Effector memory CD8-positive, alpha-beta T cell (primary cell): ENCODE data around the gene ZNF274.

Experiments used
- ATAC-seq: fragments of 150-1000 bp; cut with Tn5 transposase; replicated peaks from 2 replicates; pipeline ENCODE4 v1.10.0; 2021; ENCODE audit warnings: mild to moderate bottlenecking, moderate library complexity
- DNase-seq, 3 experiments: peaks; one replicate each; pipeline ENCODE4 v3.0.0; 2021
- H3K27ac Mint-ChIP-seq, 2 donors: one replicate each; pipeline ENCODE4 v1.8.0; 2022; ENCODE audit warnings: mild to moderate bottlenecking in 2 of 2, mixed read lengths in 2 of 2, moderate library complexity in 2 of 2
- H3K27me3 Mint-ChIP-seq, 2 donors: one replicate each; pipeline ENCODE4 v1.8.0; 2022; ENCODE audit warnings: mixed read lengths in 2 of 2
- H3K36me3 Mint-ChIP-seq: one replicate; pipeline ENCODE4 v1.8.0; 2022; ENCODE audit warnings: mild to moderate bottlenecking, moderate library complexity, mixed read lengths; ENCODE audit not compliant: insufficient read depth
- H3K4me1 Mint-ChIP-seq, 2 donors: one replicate each; pipeline ENCODE4 v1.8.0; 2022; ENCODE audit warnings: low read depth in 2 of 2, mixed read lengths in 2 of 2
- H3K4me3 Mint-ChIP-seq, 2 donors: one replicate each; pipeline ENCODE4 v1.8.0; 2022; ENCODE audit warnings: mild to moderate bottlenecking in 2 of 2, mixed read lengths in 2 of 2, moderate library complexity in 2 of 2
- H3K9me3 Mint-ChIP-seq, 2 donors: one replicate each; pipeline ENCODE4 v1.8.0; 2022; ENCODE audit warnings: mixed read lengths in 2 of 2

Gene ZNF274

DNA sequence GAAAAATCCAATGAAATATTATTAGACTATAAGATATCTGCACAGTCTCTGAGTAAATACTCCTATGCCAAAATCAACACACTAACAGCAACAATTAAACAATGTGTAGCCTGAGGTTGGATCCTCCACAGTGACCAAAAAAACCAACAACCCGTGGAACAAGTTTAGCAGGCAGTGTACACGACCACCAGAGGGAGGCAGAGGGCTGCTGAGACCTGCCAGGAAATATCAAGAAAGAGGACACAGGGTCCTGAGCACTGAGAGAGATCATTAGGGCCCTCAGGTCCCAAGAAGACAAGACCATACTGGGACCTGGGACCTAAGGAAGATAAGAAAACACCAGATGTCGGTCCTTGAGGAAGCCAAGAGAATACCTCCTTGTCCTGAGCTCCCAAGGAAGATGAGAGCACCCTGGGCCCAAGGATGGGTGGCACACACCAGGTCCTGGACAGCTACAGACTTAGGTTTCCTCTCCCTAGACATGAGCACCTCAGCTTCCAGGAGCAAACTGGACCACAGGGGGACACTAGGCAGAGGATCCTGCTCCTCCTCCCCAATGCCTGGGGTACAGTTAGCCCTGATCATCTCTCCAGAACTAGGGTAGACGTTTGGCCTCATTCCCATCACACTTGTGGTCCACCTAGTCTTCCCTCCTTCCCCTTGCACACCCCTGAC is 822 bp upstream of the ZNF274 start:
- Mint-ChIP-seq H3K4me3 (peak overlapping the region; percentile 91 to 95), H3K36me3 (peaks cover 45% of the 10 kb centered on the region), H3K27me3 (no peaks in the 10 kb centered on the region), H3K9me3 (peaks cover 14 to 15% of the 10 kb centered on the region in 2 donors), H3K27ac (peak overlapping the region; percentile 99 to 100), H3K4me1 (peaks cover 11 to 15% of the 10 kb centered on the region in 2 donors)
- ATAC-seq: no peak
- peak; percentile 47 to 50 (median 49) for DNase-seq

DNA sequence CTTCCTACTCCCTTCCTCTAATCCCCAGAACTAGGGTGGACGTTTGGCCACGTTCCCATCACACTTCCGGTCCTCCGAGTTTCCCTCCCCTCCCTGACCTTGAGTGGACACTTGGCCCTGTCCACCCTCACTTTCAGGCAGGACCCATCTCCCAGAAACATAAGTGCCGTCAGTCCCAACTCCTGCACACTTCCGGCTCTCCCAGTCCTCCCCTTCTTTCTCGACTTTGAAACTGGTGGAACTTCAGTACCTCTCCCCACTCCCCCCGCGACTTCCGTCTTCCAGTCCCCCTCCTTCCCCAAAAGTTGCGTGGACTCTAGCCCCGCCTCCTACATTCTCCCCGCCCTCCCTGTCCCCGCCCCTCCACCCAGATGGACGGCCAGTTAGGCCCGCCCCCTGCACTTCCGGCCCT is 278 bp upstream of the ZNF274 start:
- Mint-ChIP-seq H3K4me1 (peaks cover 11 to 15% of the 10 kb centered on the region in 2 donors), H3K27ac (peak overlapping the region; percentile 99 to 100), H3K27me3 (no peaks in the 10 kb centered on the region), H3K36me3 (peaks cover 45% of the 10 kb centered on the region), H3K4me3 (peak overlapping the region; percentile 91 to 95), H3K9me3 (peaks cover 14 to 15% of the 10 kb centered on the region in 2 donors)
- ATAC-seq: peak; percentile 72
- peak in 1 of 3 experiments; percentile 72 for DNase-seq

DNA sequence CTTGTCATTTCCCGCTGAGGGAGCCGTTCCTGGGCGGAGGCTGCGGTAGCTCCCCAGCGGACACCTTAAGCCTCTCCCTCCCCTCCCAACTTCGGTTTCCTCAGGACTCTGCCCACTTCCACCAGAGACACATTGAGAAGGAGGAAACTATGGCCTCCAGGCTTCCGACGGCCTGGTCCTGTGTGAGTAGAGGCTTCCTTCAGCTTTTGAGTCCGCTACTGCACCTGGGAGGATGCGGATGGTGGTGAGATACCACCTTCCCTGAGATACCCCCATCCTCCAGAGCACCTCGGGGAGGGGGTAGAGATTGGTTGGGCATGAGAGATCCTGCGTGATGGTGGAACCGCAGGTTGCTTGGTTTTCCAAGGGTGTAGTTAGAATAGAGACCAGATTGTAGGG is 955 bp downstream of the ZNF274 start:
- peak overlapping the region; percentile 99 to 100 for H3K27ac Mint-ChIP-seq
- no peaks in the 10 kb centered on the region for H3K27me3 Mint-ChIP-seq
- ATAC-seq (no peak), DNase-seq (no peak)
- peak overlapping the region; percentile 91 to 95 for H3K4me3 Mint-ChIP-seq
- H3K36me3 Mint-ChIP-seq: peaks cover 46% of the 10 kb centered on the region
- peaks cover 14 to 15% of the 10 kb centered on the region in 2 donors for H3K9me3 Mint-ChIP-seq
- H3K4me1 Mint-ChIP-seq: peaks cover 11 to 15% of the 10 kb centered on the region in 2 donors

DNA sequence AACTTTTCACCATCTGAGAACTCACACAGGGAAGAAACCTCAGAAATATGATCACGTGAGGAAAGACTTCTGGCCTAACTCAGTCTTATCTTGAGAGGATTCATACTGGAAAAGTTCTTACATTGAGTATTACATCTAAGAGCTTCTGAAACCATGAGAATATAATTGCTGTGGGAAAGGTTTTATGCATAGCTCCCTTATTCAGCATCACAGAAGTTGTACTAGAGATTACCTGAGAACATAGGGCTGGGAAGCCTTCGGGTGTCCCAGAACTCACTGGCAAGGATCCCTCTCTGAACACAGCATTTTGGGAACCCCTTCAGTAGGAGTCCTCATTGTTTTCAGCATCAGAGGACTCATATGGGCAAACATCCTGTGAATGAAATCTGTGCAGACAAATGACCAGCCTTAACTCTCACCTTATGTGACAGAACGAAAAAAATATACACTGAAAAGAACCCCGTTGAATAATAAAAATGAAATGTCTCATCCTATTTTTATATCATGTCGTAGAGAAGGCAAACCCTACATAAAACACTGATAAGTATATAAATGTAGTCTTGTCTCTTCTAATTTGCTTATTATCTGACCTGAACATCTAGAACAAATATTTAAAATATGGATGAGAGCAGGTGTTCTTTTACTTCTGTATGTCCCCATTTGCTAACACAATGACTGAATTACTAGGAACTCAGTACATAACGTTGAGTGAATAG is 14.2 kb downstream of the ZNF274 start:
- H3K27ac Mint-ChIP-seq: no peak overlapping the region

DNA sequence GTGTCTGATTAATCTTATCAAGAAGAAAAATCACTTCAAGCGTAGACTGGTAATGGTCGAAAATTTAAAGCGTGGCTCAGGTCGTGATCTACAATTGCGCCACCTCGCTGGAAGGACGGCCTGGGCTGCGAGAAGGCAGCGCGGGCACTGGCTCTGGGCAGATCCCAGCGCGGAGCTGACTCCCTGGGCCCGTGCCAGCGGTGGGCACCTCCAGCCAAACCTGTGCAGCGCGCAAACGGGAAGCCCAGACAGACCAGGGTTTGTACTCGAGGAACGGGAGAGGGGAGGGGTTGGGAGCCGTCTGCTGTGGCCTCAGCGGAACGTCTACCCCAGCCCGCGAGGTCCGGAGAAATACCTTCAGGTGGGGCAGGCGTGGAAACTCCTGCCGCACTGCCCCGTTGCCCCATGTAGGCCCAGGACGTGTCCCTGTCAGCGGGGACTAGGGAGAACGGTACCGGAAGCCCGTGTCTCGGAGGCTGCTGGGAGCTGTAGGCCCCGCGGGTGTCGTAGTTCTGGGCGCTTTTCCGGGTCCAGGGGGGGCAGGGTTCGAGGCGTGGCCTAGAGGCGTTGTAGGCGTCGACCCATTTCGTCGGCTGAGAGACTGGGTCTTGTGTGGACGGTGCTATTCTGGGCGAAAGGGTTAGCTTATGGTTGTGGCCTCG is 21.1 kb downstream of the ZNF274 start:
- Mint-ChIP-seq H3K4me1 (peaks cover 4 to 5% of the 10 kb centered on the region in 2 donors), H3K27ac (no peak overlapping the region), H3K27me3 (no peaks in the 10 kb centered on the region), H3K9me3 (peaks cover 33 to 54% of the 10 kb centered on the region in 2 donors), H3K36me3 (peaks cover 35% of the 10 kb centered on the region), H3K4me3 (no peak overlapping the region)
- DNase-seq (no peak), ATAC-seq (no peak)

More for the DNA sequence above, 14.2 kb downstream of the ZNF274 start:
- Mint-ChIP-seq H3K4me1 (no peaks in the 10 kb centered on the region), H3K36me3 (peaks cover 57% of the 10 kb centered on the region), H3K4me3 (no peak overlapping the region), H3K9me3 (peaks cover 15 to 35% of the 10 kb centered on the region in 2 donors), H3K27me3 (no peaks in the 10 kb centered on the region)
- DNase-seq (no peak), ATAC-seq (no peak)

DNA sequence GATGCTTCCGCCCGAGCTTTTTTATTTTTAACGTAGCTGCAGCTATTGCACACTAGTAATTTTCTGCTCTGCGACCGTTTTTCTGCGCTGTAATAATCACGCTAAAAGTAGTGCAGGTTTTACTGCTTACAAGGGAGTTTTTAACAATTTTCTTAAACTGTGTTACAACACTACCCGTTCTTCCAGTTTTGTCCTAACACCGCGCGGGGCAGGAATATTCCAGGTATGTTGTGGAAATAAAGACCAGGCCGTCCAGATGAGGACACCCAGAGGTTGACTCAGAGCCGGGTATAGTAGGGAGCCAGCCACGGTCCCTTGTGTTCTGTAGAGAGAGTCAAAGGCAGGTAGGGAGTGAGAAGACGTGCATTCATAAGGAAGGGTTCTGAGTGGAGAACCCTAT is 21.7 kb downstream of the ZNF274 start:
- DNase-seq (no peak), ATAC-seq (no peak)
- no peak overlapping the region for H3K27ac Mint-ChIP-seq
- H3K4me3 Mint-ChIP-seq: no peak overlapping the region
- H3K27me3 Mint-ChIP-seq: no peaks in the 10 kb centered on the region
- H3K9me3 Mint-ChIP-seq: peaks cover 37 to 60% of the 10 kb centered on the region in 2 donors
- H3K4me1 Mint-ChIP-seq: peaks cover 5 to 8% of the 10 kb centered on the region in 2 donors
- peaks cover 35% of the 10 kb centered on the region for H3K36me3 Mint-ChIP-seq

DNA sequence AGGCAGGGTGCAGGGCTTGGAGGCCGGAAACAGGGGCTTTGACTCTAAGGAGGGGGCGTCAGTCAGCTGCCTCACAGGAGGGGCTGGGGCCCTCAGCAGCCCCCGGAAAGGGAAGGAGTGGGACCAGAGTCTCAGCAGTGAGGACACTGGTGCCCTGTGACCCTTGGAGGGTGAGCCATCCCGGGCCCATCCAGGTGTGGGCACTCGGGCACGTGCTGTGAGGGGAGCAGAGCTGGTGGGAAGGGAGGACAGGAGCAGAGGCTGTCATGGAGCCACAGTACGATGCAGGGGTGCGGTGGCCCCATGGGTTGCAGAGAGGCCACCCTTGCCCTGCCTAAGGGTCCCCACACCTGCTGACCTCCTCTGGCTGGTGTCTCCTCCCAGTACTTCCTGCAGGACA is 26.7 kb downstream of the ZNF274 start:
- H3K27ac Mint-ChIP-seq: no peak overlapping the region
- H3K36me3 Mint-ChIP-seq: peaks cover 59% of the 10 kb centered on the region
- ATAC-seq: no peak
- no peaks in the 10 kb centered on the region for H3K27me3 Mint-ChIP-seq
- H3K4me1 Mint-ChIP-seq: peaks cover 5 to 8% of the 10 kb centered on the region in 2 donors
- no peak for DNase-seq
- H3K4me3 Mint-ChIP-seq: no peak overlapping the region
- H3K9me3 Mint-ChIP-seq: peaks cover 32 to 48% of the 10 kb centered on the region in 2 donors

DNA sequence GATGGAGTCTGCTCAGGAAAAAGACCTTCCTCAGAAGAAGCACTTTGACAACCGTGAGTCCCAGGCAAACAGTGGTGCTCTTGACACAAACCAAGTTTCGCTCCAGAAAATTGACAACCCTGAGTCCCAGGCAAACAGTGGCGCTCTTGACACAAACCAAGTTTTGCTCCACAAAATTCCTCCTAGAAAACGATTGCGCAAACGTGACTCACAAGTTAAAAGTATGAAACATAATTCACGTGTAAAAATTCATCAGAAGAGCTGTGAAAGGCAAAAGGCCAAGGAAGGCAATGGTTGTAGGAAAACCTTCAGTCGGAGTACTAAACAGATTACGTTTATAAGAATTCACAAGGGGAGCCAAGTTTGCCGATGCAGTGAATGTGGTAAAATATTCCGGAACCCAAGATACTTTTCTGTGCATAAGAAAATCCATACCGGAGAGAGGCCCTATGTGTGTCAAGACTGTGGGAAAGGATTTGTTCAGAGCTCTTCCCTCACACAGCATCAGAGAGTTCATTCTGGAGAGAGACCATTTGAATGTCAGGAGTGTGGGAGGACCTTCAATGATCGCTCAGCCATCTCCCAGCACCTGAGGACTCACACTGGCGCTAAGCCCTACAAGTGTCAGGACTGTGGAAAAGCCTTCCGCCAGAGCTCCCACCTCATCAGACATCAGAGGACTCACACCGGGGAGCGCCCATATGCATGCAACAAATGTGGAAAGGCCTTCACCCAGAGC is 29.6 kb downstream of the ZNF274 start:
- H3K27ac Mint-ChIP-seq: no peak overlapping the region
- H3K9me3 Mint-ChIP-seq: peaks cover 19 to 33% of the 10 kb centered on the region in 2 donors
- H3K4me3 Mint-ChIP-seq: no peak overlapping the region
- DNase-seq: no peak
- ATAC-seq: no peak
- H3K4me1 Mint-ChIP-seq: peaks cover 0 to 5% of the 10 kb centered on the region in 2 donors
- H3K36me3 Mint-ChIP-seq: peaks cover 52% of the 10 kb centered on the region
- no peaks in the 10 kb centered on the region for H3K27me3 Mint-ChIP-seq

DNA sequence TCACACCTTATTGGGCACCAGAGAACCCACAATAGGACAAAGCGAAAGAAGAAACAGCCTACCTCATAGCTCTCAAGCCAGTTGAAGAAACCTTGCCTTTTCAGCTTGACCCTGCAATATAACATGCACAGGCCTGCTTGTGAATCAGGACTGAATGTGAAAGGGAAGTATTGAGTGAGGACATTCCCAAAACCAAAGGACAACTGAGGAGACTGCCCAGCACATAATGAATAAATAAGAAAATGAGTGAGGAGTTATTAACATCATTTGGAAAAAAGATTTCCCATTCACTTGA is 30.2 kb downstream of the ZNF274 start:
- ATAC-seq (no peak), DNase-seq (no peak)
- Mint-ChIP-seq H3K27me3 (no peaks in the 10 kb centered on the region), H3K4me3 (no peak overlapping the region), H3K9me3 (peaks cover 14 to 28% of the 10 kb centered on the region in 2 donors), H3K4me1 (peaks cover 0 to 4% of the 10 kb centered on the region in 2 donors), H3K36me3 (peaks cover 50% of the 10 kb centered on the region), H3K27ac (no peak overlapping the region)

DNA sequence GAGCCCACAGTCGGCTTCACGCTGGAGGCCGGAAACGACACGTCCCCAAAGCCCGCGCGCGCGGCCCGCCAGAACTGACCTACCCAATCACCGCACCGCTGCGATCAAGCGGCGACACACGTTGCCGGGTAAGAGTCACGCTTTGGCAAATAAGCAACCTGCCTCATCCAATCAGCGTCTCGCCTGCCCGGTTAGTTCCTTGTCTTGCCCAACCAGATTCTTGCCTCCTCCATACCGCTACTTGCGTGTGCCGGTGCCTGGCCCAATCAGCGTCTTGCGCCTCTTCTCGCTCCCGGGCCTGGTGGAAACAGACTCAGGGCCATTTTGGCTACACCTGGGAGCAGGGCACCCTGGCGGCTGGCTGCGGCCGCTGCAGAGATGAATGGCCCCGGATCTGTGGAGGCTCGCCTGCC is 34.2 kb downstream of the ZNF274 start:
- no peaks in the 10 kb centered on the region for H3K4me1 Mint-ChIP-seq
- DNase-seq (no peak), ATAC-seq (no peak)
- no peak overlapping the region for H3K4me3 Mint-ChIP-seq
- H3K9me3 Mint-ChIP-seq: peaks cover 1 to 12% of the 10 kb centered on the region in 2 donors
- no peak overlapping the region for H3K27ac Mint-ChIP-seq
- H3K27me3 Mint-ChIP-seq: no peaks in the 10 kb centered on the region
- H3K36me3 Mint-ChIP-seq: peaks cover 21% of the 10 kb centered on the region

DNA sequence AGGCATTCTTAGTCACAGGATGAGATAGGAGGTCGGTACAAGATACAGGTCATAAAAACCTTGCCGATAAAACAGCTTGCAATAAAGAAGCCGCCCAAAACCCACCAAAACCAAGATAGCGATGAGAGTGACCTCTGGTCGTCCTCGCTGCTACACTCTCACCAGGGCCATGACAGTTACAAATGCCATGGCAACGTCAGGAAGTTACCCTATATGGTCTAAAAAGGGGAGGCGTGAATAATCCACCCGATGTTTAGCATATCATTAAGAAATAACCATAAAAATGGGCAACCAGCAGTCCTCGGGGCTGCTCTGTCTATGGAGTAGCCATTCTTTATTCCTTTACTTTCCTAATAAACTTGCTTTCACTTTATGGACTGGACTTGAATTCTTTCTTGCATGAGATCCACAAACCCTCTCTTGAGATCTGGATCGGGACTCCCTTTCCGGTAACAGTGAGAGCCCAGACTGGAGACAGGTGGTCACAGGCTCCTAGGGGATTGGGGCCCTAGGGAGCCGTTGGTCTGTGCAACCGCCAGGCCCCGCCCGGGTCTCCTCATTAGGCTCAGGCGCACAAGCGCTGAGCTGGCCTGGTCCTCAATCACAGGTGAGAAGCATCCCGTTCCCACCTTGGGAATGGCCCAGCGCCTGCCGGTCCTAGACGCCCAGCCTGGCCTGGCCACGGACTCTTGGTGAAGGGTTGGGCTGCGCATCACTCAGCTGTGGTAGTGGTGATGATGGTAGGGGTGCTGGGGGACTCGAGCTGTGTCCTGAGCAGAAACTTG is 34.9 kb downstream of the ZNF274 start:
- DNase-seq (no peak), ATAC-seq (no peak)
- Mint-ChIP-seq H3K4me3 (no peak overlapping the region), H3K9me3 (peaks cover 1 to 12% of the 10 kb centered on the region in 2 donors), H3K27ac (no peak overlapping the region), H3K4me1 (no peaks in the 10 kb centered on the region), H3K27me3 (no peaks in the 10 kb centered on the region), H3K36me3 (peaks cover 14% of the 10 kb centered on the region)

DNA sequence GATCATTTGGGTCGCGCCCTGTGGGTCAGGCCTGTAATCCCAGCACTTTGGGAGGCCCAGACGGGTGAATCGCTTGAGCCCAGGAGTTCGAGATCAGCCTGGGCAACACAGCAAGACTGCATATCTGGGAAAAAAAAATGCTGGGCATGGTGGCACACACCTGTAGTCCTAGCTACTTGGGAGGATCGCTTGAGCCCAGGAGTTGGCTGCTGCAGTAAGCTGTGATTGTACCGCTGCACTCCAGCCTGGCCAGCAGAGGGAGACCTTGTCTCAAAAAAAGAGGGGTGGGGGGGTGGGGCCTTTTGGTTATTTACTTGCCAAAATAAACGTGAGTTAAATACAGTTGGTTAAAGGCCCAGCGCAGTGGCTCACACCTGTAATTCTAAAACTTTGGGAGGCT is 36.0 kb downstream of the ZNF274 start:
- ATAC-seq (peak; percentile 44), DNase-seq (peak in 1 of 3 experiments; percentile 14)
- peaks cover 0 to 12% of the 10 kb centered on the region in 2 donors for H3K9me3 Mint-ChIP-seq
- no peak overlapping the region for H3K27ac Mint-ChIP-seq
- peaks cover 9% of the 10 kb centered on the region for H3K36me3 Mint-ChIP-seq
- no peaks in the 10 kb centered on the region for H3K27me3 Mint-ChIP-seq
- no peaks in the 10 kb centered on the region for H3K4me1 Mint-ChIP-seq
- no peak overlapping the region for H3K4me3 Mint-ChIP-seq
